HepG2 (cell line): ENCODE measurements around the gene ANK3. TPM values are rescaled to one million over a fixed set of nuclear protein-coding genes. Genes with fewer than 3 reads are reported as not detected.

ENCODE experiments used
- ATAC-seq: fragments of 200-7000 bp; cut with Tn5 transposase; 3 replicates; pipeline ENCODE4 v1.9.1; 2020; ENCODE audit warnings: mild to moderate bottlenecking, moderate library complexity
- BruUV-seq: library from RNA; stranded (reverse); fragments of 400-500 nt; replicated peaks from 2 replicates; lab custom pipeline; 2021; lab: Mats Ljungman, UMichigan
- CTCF ChIA-PET: fragments of 300-600 bp; formaldehyde crosslinking; extraction: SDS; loops from one replicate; lab custom pipeline; 2021; ENCODE audit warnings: low total read pairs, inconsistent platforms, low intra/inter-chr PET ratio; lab: Yijun Ruan, JAX
- POLR2A ChIA-PET: fragments of 350-600 bp; sonication (Branson Sonifier 250); formaldehyde crosslinking; loops from one replicate; lab custom pipeline; 2020; ENCODE audit warnings: antibody characterized with exemption, inconsistent platforms; lab: Yijun Ruan, JAX
- DNase-seq: peaks from one replicate; pipeline ENCODE4 v3.0.0-alpha.2; 2015; ENCODE audit warnings: low spot score
- FAIRE-seq: peaks from 3 replicates; lab custom pipeline; 2011; peaks lifted over from hg19 to GRCh38; lab: Jason Lieb, UNC
- H2AFZ ChIP-seq: one replicate; pipeline ENCODE4 v1.6.1; 2011; ENCODE audit warnings: low read length, inconsistent platforms
- H3K27ac ChIP-seq: fragments of 300-600 bp; 3 replicates; pipeline ENCODE4 v1.8.0; 2011; ENCODE audit warnings: mixed run types, mild to moderate bottlenecking, mixed read lengths, low read length, inconsistent platforms; ENCODE audit not compliant: insufficient read depth; ENCODE audit errors: extremely low read length
- H3K27me3 ChIP-seq, 2 experiments: fragments of 200-600 bp in 1 of 2; 2 replicates in 1 of 2; 3 replicates in 1 of 2; pipeline versions ENCODE4 v1.6.0 to v1.8.0; 2011; ENCODE audit warnings: low read length in 2 of 2, mild to moderate bottlenecking in 2 of 2, moderate library complexity in 2 of 2, inconsistent platforms in 1 of 2; ENCODE audit not compliant: insufficient read depth in 2 of 2, control insufficient read depth in 1 of 2
- H3K36me3 ChIP-seq, 2 experiments: fragments of 200-600 bp in 1 of 2; replicated peaks in 1 of 2; 2 replicates in 1 of 2; 3 replicates in 1 of 2; pipeline versions ENCODE4 v1.5.1 to v1.8.0; 2011; ENCODE audit warnings: low read length in 2 of 2, inconsistent platforms in 1 of 2; ENCODE audit not compliant: insufficient read depth in 2 of 2, control insufficient read depth in 1 of 2
- H3K4me1 ChIP-seq: 2 replicates; pipeline ENCODE4 v1.5.1; 2012; ENCODE audit warnings: low read length, inconsistent platforms; ENCODE audit not compliant: insufficient read depth
- H3K4me2 ChIP-seq: 2 replicates; pipeline ENCODE4 v1.6.0; 2011; ENCODE audit warnings: low read depth, low read length, inconsistent platforms
- H3K4me3 ChIP-seq, 3 experiments: fragments of 200-600 bp in 1 of 3; sonication (generic), shearing (Covaris generic) in 1 of 3; replicated peaks in 1 of 3; 2 replicates each; pipeline ENCODE4 v1.5.1; 2011 to 2016; ENCODE audit warnings: low read length in 3 of 3, inconsistent platforms in 2 of 3, low read depth in 2 of 3, mild to moderate bottlenecking in 2 of 3, control low read depth in 1 of 3, mixed read lengths in 1 of 3; ENCODE audit not compliant: insufficient read depth in 1 of 3
- H3K79me2 ChIP-seq: one replicate; pipeline ENCODE4 v1.6.1; 2011; ENCODE audit warnings: low read length, inconsistent platforms; ENCODE audit not compliant: insufficient read depth
- H3K9ac ChIP-seq: 2 replicates; pipeline ENCODE4 v1.6.0; 2011; ENCODE audit warnings: mild to moderate bottlenecking, low read depth, low read length, inconsistent platforms; ENCODE audit not compliant: insufficient read depth
- H3K9me3 ChIP-seq: 2 replicates; pipeline ENCODE4 v1.5.1; 2012; ENCODE audit warnings: mild to moderate bottlenecking, low read length
- H4K20me1 ChIP-seq: 2 replicates; pipeline ENCODE4 v1.6.0; 2011; ENCODE audit warnings: inconsistent platforms, mild to moderate bottlenecking, low read length, moderate library complexity; ENCODE audit not compliant: insufficient read depth
- CENPT ChIP-seq: sonication (generic); formaldehyde crosslinking; IDR thresholded peaks from 2 replicates; pipeline ENCODE4 v1.8.0; 2022; ENCODE audit warnings: low read depth, mild to moderate bottlenecking, moderate library complexity, missing genetic modification reagents
- HIC2 ChIP-seq: sonication (generic); formaldehyde crosslinking; IDR thresholded peaks from 2 replicates; pipeline ENCODE4 v1.9.0; 2022; ENCODE audit warnings: low read depth, missing genetic modification reagents
- SATB2 ChIP-seq: sonication (generic); formaldehyde crosslinking; IDR thresholded peaks from 2 replicates; pipeline ENCODE4 v1.5.0; 2020; ENCODE audit warnings: missing genetic modification reagents
- TERF1 ChIP-seq: sonication (generic); formaldehyde crosslinking; IDR thresholded peaks from 2 replicates; pipeline ENCODE4 v1.8.0; 2022; ENCODE audit warnings: mild to moderate bottlenecking, missing genetic modification reagents, moderate library complexity
- TRAFD1 ChIP-seq: sonication (generic); formaldehyde crosslinking; IDR thresholded peaks from 2 replicates; pipeline ENCODE4 v1.5.1; 2020; ENCODE audit warnings: missing genetic modification reagents, mild to moderate bottlenecking, borderline replicate concordance
- ZNF333 ChIP-seq: sonication (generic); formaldehyde crosslinking; IDR thresholded peaks from 2 replicates; pipeline ENCODE4 v1.4.0; 2020; ENCODE audit warnings: mild to moderate bottlenecking, missing genetic modification reagents, borderline replicate concordance
- ZNF33B ChIP-seq: sonication (generic); formaldehyde crosslinking; IDR thresholded peaks from 2 replicates; pipeline ENCODE4 v1.5.1; 2020; ENCODE audit warnings: mild to moderate bottlenecking, missing genetic modification reagents
- ZNF350 ChIP-seq: sonication (generic); formaldehyde crosslinking; IDR thresholded peaks from 2 replicates; pipeline ENCODE4 v1.4.0; 2020; ENCODE audit warnings: mild to moderate bottlenecking, low read depth, missing genetic modification reagents, borderline replicate concordance
- ZNF432 ChIP-seq: sonication (generic); formaldehyde crosslinking; IDR thresholded peaks from 2 replicates; pipeline ENCODE4 v1.5.0; 2020; ENCODE audit warnings: missing genetic modification reagents, mild to moderate bottlenecking, borderline replicate concordance
- ZNF557 ChIP-seq: sonication (generic); formaldehyde crosslinking; IDR thresholded peaks from 2 replicates; pipeline ENCODE4 v1.4.0; 2020; ENCODE audit warnings: missing genetic modification reagents
- ZNF563 ChIP-seq: sonication (generic); formaldehyde crosslinking; IDR thresholded peaks from 2 replicates; pipeline ENCODE4 v1.8.0; 2022; ENCODE audit warnings: mild to moderate bottlenecking, moderate library complexity, missing genetic modification reagents
- ZNF644 ChIP-seq: IDR thresholded peaks from 2 replicates; pipeline ENCODE4 v1.6.1; 2016; ENCODE audit warnings: low read depth
- ZNF720 ChIP-seq: sonication (generic); formaldehyde crosslinking; IDR thresholded peaks from 2 replicates; pipeline ENCODE4 v1.4.0; 2020; ENCODE audit warnings: missing genetic modification reagents
- WGBS: methylation state at CpG from one replicate; pipeline ENCODE4 v1.1.6; 2017; ENCODE audit warnings: low lambda C conversion rate; 5-methylcytosine and 5-hydroxymethylcytosine counted together
- in situ Hi-C: cut with HindIII; loops from 2 replicates; pipeline ENCODE4 v1.10.0; 2017; ENCODE audit warnings: low pct_unique_long_range_greater_than_20kb; ENCODE audit not compliant: extremely low pct_ligation_motif_present
- intact Hi-C: fragments of 100-400 bp; cut with micrococcal nuclease; formaldehyde crosslinking; loops from one replicate; pipeline ENCODE4 v1.10.0; 2022; ENCODE audit not compliant: unreplicated experiment
- polyA plus RNA-seq, 8 experiments: library from polyadenylated mRNA; depleted of rRNA in 3 of 8; stranded (reverse) in 7 of 8; unstranded in 1 of 8; fragments of >200 nt; fragmentation: Illumina TruSeq in 4 of 8; extraction: Trizol in 4 of 8; gene quantifications; 2 replicates each; pipeline versions ENCODE4 v1.2.1 to v1.2.3, GENCODE V29; 2011 to 2016; ENCODE audit warnings: low read depth in 4 of 8, missing spikeins in 1 of 8, mixed read lengths in 1 of 8; ENCODE audit not compliant: insufficient read depth in 1 of 8
- total RNA-seq, 5 experiments: library from RNA; depleted of rRNA; stranded (reverse); fragments of >200 nt; fragmentation: Illumina TruSeq; extraction: Trizol; gene quantifications; 2 replicates each; pipeline ENCODE4 v1.2.3, GENCODE V29; 2016; ENCODE audit warnings: low read depth in 1 of 5

Gene ANK3
- total and polyA plus RNA-seq, 2 of the 13 experiments (the other 11 are each of a cell fraction or from before 2014, with no cell fraction given): not detected

- no peaks in the 10 kb centered on the region for H3K79me2 ChIP-seq
- no peak overlapping the region for H3K4me2 ChIP-seq
- no peaks in the 10 kb centered on the region for H3K9me3 ChIP-seq
- H3K27ac ChIP-seq: no peak overlapping the region
- intact Hi-C loops: no loop called here
- no peak overlapping the region for H2AFZ ChIP-seq
- no peaks in the 10 kb centered on the region for H4K20me1 ChIP-seq
- CTCF ChIA-PET: no interaction called here
- WGBS: 24% methylated on average over 5 of the region's 5 CpGs
- ATAC-seq: no peak
- no peak for TF ChIP-seq CENPT (CRISPR knock-in tag)
- no peak for TF ChIP-seq ZNF720
- TF ChIP-seq ZNF432 (CRISPR knock-in tag): no peak
- TF ChIP-seq SATB2 (CRISPR knock-in tag): no peak
- TF ChIP-seq ZNF350: no peak
- no peak for TF ChIP-seq HIC2 (CRISPR knock-in tag)
- TF ChIP-seq TERF1 (CRISPR knock-in tag): no peak
- TF ChIP-seq ZNF333 (CRISPR knock-in tag): no peak
- TF ChIP-seq ZNF33B: no peak
- no peak for TF ChIP-seq ZNF563 (CRISPR knock-in tag)
- no peak for TF ChIP-seq ZNF644
- TF ChIP-seq TRAFD1: no peak
- no peak for TF ChIP-seq ZNF557 (CRISPR knock-in tag)
- no peaks in the 10 kb centered on the region for H3K36me3 ChIP-seq
- no peak for FAIRE-seq
- in situ Hi-C loops: no loop called here
- no TSS peak for BruUV-seq
- H3K9ac ChIP-seq: no peak overlapping the region
- no peaks in the 10 kb centered on the region for H3K27me3 ChIP-seq
- H3K4me1 ChIP-seq: no peaks in the 10 kb centered on the region
- no peak for DNase-seq
- H3K4me3 ChIP-seq: no peak overlapping the region
- POLR2A ChIA-PET: no interaction called here
Measured at GRCh38 chr10:60384708-60385398, 4.8 kb downstream of the ANK3 start.
